ENCODE results near the gene IL31. TPM values are rescaled to one million over a fixed set of nuclear protein-coding genes. Genes with fewer than 3 reads are reported as not detected.

IL31 gene
- total RNA-seq, 1 donor from 2014 or later = not detected

GRCh38 chr12:122158700-122159285 lies 15.2 kb downstream of the IL31 start:
- TF ChIP-seq, protein P1, sequence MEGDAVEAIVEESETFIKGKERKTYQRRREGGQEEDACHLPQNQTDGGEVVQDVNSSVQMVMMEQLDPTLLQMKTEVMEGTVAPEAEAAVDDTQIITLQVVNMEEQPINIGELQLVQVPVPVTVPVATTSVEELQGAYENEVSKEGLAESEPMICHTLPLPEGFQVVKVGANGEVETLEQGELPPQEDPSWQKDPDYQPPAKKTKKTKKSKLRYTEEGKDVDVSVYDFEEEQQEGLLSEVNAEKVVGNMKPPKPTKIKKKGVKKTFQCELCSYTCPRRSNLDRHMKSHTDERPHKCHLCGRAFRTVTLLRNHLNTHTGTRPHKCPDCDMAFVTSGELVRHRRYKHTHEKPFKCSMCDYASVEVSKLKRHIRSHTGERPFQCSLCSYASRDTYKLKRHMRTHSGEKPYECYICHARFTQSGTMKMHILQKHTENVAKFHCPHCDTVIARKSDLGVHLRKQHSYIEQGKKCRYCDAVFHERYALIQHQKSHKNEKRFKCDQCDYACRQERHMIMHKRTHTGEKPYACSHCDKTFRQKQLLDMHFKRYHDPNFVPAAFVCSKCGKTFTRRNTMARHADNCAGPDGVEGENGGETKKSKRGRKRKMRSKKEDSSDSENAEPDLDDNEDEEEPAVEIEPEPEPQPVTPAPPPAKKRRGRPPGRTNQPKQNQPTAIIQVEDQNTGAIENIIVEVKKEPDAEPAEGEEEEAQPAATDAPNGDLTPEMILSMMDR (conservative IDR thresholded peaks at IDR 0.05; ENCODE audit: low read depth, low read length) = no peak

DNA sequence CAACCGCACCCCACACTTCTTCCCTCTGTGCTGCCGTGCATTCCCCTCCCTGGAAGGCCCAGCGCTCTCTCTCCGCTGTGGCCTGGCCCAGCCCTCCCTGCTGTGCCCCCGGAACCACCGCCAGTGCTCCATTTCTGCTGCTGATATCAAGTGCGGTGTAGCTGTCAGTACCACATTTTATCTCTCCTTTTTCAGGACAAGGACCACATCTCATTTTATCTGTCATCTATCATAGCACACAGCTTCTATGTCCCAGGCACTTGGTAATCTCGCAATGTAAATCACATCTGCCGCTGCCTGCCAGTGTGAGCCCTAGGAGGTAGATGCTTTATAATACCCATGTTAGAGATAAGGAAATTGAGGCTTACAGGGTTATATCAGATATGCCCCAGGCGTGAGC lies 18.3 kb downstream of the IL31 start:
- TF ChIP-seq, protein P1 (conservative IDR thresholded peaks at IDR 0.05; ENCODE audit: low read depth, low read length) = no peak
- H3K4me3 ChIP-seq (ENCODE audit: low read depth, low read length) = no peak overlapping the region
- DNase-seq (ENCODE audit: low read depth) = no peak

More at GRCh38 chr12:122158700-122159285, 15.2 kb downstream of the IL31 start:
- no peak overlapping the region for H3K4me3 ChIP-seq (ENCODE audit: low read depth, low read length)
- DNase-seq (ENCODE audit: low read depth) = no peak

DNA sequence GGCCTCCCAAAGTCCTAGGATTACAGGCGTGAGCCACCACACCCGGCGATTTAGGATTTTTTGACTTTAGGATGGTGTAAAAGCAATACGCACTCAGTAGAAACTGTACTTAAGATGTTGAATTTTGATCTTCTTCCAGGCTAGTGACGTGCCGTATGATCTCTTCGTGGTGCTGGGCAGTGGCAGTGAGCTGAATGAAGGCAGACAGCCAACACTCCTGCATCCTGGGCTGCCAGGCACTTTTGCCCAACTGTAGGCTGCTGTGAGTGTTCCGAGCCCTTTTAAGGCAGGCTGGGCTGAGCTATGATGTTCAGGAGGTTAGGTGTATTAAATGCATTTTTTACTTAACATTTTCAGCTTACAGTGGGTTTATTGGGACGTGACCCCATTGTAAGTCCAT lies 21.3 kb downstream of the IL31 start:
- TF ChIP-seq, protein P1 (conservative IDR thresholded peaks at IDR 0.05; ENCODE audit: low read depth, low read length) = no peak
- no peak for DNase-seq (ENCODE audit: low read depth)
- no peak overlapping the region for H3K4me3 ChIP-seq (ENCODE audit: low read depth, low read length)

- no peak for DNase-seq (ENCODE audit: low read depth)
- H3K4me3 ChIP-seq (ENCODE audit: low read depth, low read length) = no peak overlapping the region
- TF ChIP-seq, protein P1 (conservative IDR thresholded peaks at IDR 0.05; ENCODE audit: low read depth, low read length) = no peak
These were observed 23.8 kb downstream of the IL31 start for GRCh38 chr12:122150127-122150681.

DNA sequence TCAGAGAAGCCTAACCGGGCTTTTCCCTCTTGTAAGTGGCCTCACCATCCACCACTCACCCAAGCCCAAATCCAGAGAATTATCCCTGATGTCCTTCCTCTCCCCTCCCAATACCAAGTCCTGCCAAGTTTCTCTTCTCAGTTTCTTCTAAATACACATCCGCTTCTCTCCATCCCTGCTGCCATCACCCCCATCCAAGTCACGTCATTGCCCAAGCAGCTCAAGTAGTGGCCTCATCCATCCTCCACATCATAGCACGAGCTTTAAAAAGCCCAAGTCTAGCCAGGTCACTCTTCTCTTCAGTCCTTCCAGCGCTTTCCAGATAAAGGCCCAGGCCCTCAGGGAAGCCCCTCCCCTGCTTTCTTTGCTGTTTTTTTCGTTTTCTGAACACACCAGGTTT lies 25.4 kb downstream of the IL31 start:
- H3K4me3 ChIP-seq (ENCODE audit: low read depth, low read length) = no peak overlapping the region
- TF ChIP-seq, protein P1 (conservative IDR thresholded peaks at IDR 0.05; ENCODE audit: low read depth, low read length) = no peak
- no peak for DNase-seq (ENCODE audit: low read depth)

DNA sequence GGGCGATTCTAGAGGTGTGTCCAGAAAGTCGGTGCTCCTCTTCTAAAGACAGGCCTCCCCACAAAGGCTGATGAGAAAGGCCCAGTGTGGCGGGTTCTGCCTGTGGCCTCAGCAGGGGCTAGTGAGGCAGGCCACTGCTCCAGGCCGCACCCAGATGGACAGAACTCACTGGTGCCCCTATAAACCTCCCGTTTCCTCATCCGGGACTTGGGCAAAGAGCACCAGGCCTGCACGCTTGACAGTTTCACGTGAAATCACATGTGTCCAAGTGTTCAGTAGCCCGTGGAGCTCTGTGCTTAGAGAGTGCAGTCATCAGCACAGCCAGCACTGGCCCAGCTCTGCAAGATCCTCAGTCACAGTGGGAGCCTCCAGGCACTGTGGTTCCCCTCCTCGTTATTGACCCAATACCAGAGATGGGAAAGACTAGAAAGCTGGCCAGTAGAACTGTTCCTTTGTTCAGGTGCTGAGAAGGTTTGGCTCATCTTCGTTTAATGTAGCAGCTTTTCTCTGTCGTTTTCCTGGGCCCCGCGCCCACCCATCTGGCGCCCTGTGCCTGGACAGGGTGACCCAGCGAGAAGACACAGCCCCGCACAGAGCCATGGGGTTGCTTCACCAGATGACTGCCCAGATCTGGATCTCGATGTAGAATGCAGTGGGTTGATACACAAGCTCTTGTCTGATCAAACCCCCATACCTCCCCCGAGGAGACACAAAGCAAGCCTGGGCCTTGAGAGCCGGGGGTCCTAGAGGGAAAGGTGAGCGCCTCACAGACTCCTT lies 26.3 kb downstream of the IL31 start:
- no peak for DNase-seq (ENCODE audit: low read depth)
- TF ChIP-seq, protein P1 (conservative IDR thresholded peaks at IDR 0.05; ENCODE audit: low read depth, low read length) = no peak
- no peak overlapping the region for H3K4me3 ChIP-seq (ENCODE audit: low read depth, low read length)
